Peyer's patch (tissue), 4 donors: ENCODE results near the gene SDE2.
"Not testable (repeated sequence)": the region's sequence is repeated elsewhere in the genome, so short reads cannot be mapped to it uniquely, and the experiment has no call there.

ENCODE experiments used
- CTCF ChIP-seq, 6 experiments: fragments of 450-650 bp in 4 of 6; fragments of 200-600 bp in 2 of 6; sonication (generic) in 1 of 6; IDR thresholded peaks; one replicate each; pipeline ENCODE4 v1.5.1; 2017 to 2019; ENCODE audit warnings: antibody characterized with exemption in 6 of 6, mild to moderate bottlenecking in 3 of 6, moderate library complexity in 1 of 6
- POLR2A ChIP-seq, 2 donors: fragments of 450-650 bp; IDR thresholded peaks; one replicate each; pipeline ENCODE4 v1.5.1; 2017; ENCODE audit warnings: antibody characterized with exemption in 2 of 2, mild to moderate bottlenecking in 2 of 2, moderate library complexity in 2 of 2

- TF ChIP-seq CTCF, POLR2A (IDR thresholded peaks at IDR 0.05): not testable (repeated sequence)
Observed at GRCh38 chr1:226000493-226001081, 1.4 kb upstream of the SDE2 start.
